UCSD-AML1 (cell line): Measurements from ENCODE around the gene FRG2C.
"Not testable (repeated sequence)": the region's sequence is repeated elsewhere in the genome, so short reads cannot be mapped to it uniquely, and the experiment has no call there.

Experiments
- DNase-seq: peaks from one replicate; lab custom pipeline; 2025; ENCODE audit not compliant: unreplicated experiment; lab: John Stamatoyannopoulos, UW

Gene FRG2C

DNA sequence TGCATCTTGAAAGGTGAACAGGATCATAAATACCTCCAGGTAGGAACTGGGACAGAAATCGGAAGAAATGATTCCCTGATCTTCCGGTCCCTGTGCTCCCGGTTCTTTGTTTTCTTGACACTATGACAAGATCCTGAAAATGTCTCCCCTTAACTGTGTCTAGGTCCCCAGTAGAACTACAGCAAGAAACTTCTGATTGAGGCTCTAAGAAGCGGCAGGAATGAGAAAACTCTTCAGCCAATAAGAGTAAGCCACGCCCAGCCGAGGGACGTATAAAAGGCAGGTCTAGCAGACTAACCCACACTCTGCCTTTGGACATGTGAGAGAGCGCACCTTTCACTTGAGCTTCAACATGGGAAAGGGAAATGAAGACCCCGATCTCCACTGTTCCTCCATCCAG, at the start of gene FRG2C:
TSS of gene FRG2C (plus strand) at position 301 of the 400 bp plus-strand sequence. CDS start at position 353, 52 bp downstream.
- not testable (repeated sequence) for DNase-seq

DNA sequence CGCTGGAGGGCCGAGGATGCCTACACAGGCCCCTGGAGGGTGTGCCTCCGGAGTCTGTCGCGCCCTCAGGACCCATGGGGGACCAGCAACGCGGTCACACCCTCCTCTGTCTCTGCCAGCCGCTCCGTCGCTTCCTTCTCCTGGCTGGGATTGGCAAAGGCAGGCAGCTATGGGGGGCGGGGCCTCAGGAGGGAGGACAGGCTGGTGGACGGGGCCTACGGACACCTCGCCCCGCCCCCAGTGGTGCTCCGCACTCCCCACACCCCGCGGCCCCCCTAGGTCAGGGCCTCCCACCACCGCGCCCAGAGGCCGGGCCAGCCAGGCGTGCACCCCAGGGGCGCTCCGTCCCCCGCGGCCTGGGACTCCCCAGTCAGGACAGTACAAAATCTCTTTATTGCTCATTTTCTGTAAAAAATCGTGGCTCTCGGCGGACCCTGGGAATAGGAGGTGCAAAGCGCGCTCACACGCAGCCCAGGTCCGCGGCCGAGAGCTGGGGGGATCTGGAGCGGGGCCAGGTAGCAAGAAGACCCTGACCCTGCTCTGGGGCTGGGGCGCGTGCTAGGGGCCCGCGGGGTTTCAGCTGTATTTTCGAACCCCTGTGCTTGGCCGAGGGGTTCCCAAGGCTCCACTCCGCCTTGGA, 45.3 kb upstream of the FRG2C start:
- not testable (repeated sequence) for DNase-seq

DNA sequence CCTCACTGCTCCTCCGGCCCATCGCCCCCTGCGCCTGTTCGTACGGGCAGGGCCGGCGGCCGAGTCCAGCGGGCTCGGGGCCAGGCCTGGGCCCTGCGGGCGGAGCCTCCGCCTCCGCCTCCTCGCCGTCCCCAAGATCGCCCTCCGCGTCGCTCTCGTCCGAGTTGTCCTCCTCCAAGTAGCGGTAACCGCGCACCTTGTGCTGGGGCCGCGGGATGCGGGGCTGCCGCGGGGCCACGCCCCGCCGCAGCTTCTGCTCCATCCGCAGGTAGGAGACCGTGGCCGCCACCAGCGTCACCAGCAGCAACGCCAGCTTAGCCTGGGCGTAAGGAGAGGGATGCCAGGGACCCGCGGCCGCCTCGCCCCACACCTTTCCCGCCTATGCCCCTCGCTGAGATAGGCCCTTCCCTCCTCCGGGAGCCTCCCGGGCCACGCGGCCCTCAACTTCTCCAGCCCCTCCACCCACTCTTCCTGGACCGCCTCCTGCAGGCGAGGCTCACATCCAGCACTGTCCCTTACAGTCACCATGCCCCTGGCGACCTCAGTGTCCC, 44.6 kb upstream of the FRG2C start:
- DNase-seq, result not testable (repeated sequence)

DNA sequence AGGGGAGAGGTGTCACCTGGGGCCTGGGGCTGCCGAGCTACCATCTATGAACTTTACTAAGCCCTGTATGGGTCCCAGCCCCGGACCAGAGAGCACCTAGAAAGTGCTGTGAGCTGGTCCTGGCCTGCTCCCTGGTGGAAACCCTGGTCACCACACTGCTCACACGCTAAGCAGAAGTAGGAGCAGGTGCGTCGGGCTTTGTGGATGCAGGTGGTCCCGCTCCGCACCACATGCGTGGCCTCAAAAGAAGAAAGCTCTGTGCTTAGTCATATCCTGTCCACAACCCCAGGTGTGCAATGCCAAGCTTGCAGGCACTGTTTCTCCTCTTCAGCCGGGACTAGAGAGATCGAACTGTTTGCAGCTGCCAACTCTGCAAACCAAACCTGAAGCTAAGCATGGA, 42.4 kb upstream of the FRG2C start:
- not testable (repeated sequence) for DNase-seq

DNA sequence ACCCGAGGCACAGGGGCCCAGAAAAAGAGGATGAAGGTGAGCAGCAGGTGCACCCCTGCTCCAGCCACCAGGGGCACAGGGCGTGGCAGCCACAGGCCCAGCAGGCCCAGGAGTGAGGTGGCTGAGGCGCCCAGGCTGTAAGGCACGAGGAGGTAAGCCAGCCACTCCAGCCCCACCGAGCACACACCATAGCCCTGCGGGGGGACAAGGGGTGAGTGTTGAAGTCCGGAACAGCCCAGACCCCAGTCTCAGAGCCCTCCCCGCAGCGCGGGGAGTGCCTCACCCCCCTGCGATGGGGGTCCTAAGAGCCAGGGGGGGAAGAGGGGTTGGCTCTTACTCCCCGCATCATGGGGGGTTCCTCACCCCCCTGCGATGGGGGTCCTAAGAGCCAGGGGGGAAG, 40.5 kb upstream of the FRG2C start:
- DNase-seq, result not testable (repeated sequence)

DNA sequence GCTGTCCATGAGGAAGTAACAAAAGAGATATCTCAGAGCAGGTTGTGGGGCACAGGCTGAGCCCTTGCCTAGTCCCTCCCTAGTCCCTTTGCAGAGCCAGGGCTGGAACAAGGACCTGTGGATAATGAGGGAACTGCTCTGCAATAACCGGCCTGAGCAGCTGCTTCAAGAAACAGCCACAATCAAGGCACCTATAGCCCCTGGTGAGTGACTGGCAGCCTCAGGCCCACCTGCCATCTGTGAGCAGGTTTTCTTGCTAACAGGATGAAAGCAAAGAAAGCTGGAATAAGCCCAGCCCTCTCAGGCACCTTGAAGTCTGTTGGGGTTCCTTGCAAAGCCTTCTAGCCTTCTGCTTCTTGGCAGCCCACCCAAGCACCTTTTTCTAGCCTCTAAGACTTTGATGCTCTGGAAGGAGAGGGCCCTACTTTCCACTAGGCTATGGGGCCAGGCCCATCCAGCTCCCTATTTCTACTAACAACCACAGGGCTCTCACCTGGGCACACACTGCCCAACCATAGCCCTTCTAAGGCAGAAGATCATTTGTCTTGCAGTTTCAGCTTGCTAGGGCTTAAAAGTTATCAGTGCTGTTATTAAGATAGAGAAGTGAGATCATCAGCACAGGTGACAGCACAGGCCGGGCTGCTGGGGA, 33.1 kb upstream of the FRG2C start:
- DNase-seq, result not testable (repeated sequence)

DNA sequence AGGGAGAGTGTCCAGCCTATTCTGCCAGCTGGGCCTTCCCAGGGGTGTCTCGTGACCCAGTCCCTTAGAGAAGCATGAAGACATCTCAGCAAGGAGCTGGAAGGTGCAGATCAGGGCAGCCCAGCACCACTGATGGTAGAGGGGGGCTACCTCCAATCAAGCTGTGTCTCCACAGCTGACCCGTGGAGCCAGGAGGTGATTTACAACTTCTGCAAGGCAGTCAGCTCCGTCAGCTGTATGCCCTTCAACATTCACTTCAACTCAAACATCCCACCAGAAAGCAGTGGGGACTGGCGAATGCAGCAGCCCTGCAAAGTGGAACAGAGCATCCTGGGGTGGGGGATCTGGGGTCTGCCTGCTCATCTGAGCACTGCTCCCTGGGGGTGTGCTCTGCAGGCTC, 32.6 kb upstream of the FRG2C start:
- DNase-seq, result no peak

DNA sequence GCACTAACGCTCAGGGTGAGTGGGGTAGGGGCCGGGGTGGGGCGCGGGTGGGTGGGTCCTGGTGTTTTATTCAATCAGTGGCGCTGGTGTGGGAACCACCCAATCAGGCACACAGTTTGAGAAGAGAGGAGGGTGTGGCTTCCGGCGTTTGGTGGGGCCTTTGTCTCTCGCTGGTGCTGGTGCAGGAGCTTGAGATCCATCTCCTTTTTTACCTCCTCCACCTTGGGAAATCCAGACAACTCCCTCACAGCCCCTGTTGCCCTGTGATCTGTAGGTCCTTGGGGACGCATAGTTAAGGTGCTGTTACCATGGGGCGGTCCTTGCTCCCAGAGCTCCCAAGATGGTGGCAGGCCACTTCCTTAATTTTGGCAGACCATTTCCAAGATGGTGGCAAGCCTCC, 25.2 kb upstream of the FRG2C start:
- DNase-seq, result not testable (repeated sequence)

DNA sequence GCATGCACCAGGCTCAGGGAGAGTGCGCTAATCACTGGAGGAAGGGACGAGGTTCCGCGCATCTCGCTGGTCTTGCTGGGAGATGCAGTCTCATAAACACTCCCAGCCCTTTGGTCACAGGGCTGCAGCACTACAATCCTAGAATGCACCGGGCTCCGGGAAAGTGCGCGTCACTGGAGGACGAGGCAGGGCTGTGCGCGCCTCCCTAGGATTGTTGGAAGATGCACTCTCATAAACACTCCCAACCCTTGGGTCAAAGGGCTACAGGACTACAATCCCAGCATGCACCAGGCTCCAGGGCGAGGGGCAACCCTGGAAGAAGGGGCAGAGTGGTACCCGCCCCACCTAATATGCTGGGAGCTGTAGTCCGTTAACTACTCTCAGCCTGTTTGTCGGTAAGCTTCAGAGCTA, 23.0 kb upstream of the FRG2C start:
- not testable (repeated sequence) for DNase-seq

DNA sequence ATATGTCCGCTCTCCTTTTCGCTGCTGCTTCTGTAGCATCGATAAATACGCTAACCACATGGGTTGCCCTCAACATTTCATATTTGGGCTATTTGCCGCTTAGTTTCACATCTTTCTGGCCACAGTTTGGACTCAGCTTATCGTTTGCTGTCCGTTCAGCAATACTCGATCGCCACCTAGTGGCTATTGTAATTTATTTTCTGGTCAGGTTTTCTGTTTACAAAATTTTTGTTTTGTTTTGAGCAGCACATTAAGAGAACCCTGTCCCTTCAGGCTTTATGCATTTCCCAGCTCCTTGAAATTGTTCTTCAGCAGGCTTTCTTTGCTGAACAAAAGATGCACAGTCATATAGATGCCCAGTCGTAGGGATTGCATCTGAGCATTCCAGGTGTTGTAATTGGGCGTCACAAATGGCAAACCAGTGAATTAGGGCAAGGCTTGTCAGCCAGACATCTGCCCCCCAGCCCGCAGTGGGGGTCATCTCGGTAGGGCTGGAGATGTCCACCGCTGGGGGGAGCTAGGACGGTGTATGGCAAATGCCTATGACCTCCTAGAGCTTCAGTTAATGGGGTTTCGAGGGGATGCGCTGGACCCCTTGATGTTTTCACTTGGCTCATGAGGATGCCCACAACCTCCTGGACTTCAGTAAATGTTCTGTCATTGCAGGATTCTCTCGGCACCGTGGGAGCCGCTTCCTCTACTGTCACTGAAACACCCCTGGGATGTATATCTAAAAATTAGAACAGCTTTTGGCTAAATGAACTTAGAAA, 20.9 kb upstream of the FRG2C start:
- DNase-seq, result not testable (repeated sequence)

DNA sequence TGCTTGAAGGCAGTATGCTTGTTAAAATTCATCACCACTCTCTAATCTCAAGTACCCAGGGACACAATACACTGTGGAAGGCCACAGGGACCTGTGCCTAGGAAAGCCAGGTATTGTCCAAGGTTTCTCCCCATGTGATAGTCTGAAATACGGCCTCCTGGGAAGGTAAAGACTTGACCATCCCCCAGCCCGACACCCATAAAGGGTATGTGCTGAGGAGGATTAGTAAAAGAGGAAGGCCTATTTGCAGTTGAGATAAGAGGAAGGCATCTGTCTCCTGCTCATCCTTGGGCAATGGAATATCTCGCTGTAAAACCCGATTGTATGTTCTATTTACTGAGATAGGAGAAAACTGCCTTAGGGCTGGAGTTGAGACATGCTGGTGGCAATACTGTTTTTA, 18.6 kb upstream of the FRG2C start:
- not testable (repeated sequence) for DNase-seq

DNA sequence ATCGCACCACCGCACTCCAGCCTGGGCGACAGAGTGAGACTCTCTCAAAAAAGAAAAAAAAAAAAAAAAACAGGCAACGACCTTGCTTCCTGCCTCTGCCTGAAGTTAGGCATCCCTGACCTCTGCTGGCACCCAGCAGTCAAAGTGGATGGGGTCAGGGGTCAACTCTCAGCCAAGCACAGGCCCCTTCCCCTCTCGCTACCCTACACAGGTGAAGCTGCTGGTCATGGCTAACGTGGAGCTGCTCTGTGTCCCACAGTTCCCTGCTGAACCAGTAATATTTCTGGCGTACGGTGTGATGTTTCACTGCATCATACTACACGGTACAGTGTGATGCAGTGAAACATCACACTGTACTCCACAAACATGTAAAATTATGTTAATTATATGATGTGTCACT, 13.9 kb upstream of the FRG2C start:
- no peak for DNase-seq

DNA sequence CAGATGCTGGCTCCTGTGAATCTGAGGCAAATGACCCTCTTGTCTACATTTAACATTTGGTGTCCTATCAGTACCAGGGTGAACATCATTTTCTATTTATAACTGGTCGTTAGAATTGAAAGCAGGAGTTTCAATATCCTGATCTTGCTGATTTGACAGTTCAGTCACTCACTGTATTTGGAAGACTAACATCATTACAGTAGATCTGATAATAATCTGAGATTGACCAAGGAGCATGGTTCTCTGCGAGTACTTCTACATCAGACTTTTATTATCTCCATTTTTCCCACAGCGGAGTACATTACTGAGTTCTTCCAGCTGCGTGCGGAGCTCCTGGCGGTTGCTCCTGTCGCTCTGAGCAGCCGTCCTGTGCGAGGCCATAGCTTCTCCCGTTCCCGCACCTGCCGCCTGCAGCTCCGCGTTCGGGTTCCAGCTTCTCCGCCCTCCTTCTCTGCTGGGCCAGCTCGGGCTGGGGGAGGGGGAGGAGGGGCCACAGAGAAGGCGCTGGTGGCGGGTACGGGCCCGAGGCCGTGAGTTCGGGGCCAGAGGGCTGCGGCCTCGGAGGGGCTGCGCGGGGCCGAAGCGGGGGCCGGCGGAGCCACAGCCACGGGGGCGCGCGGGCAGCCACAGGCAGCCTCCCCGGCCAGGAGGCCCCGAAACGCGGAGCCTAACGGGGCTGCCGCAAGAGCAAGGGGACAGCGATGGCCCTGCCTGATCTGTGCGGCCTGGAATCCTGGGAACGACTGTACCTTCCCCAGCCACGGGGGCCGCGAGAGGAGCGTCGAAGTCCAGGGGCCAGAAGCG, 8.8 kb upstream of the FRG2C start:
- DNase-seq, result not testable (repeated sequence)

DNA sequence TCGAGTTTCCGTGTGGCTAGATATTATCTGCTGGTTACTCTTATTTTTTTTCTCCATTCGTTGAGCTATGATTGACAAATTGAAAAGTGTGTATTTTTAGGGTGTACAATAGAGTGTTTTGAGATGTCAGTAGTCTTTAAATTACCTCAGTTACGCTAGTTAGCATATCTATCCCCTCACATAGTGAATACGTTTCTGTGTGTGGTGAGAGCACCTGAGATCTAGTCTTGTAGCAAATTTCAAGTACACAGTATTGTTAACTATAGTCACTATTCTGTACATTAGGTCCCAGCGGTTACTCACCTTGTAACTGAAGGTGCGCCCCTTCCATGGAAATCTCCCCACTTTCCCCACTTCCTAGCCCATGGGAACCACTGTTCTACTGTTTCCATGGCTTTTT, 8.2 kb upstream of the FRG2C start:
- DNase-seq, result not testable (repeated sequence)

DNA sequence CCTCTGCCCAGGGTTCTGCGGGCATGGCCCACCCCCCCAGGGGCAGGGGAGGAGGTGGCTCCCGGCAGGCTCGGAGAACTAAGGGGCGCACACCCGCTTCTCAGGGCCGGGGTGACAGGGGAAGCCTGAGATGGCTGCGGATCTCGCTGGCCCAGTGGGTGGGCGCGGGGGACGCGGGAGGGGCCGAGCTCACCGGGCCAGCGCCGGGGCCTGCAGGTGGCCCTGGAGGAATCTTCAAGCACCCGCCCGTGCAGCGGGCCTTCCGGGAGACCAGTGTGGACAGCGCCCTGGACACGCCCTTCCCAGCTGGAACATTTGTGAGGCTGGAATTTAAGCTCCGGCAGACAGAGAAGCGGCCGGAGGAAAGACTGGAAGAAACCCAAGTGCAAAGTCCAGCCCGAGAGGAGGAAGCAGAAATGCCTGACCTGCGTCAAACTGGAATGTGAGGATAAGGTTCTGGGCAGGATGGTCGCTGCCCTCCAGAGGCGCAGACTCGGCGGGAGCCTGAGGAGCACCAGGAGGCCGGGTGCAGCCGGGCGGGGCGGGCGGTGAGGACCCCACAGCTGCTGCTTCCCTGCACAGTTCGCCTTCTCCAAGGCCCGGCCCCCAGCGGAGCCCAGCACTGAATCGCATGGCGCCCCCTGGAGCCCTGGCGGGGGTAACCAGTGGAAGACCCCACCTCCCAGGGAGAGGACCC, 5.6 kb upstream of the FRG2C start:
- DNase-seq, result not testable (repeated sequence)

DNA sequence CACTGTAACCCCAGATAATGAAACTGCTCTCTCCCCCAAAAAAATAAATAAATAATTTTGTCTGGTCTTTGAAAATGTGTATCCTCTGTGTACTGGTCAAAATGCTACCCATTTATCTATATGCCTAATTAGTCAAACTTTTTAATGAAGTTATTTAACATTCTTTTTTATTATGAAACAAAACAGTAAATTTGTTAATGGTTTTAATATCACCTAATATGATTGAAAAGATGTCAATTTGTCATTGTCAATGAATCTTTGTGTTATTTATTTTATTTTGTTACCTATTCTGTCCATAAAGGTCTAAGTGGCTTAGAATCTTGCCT, 5.1 kb upstream of the FRG2C start:
- DNase-seq, result not testable (repeated sequence)

DNA sequence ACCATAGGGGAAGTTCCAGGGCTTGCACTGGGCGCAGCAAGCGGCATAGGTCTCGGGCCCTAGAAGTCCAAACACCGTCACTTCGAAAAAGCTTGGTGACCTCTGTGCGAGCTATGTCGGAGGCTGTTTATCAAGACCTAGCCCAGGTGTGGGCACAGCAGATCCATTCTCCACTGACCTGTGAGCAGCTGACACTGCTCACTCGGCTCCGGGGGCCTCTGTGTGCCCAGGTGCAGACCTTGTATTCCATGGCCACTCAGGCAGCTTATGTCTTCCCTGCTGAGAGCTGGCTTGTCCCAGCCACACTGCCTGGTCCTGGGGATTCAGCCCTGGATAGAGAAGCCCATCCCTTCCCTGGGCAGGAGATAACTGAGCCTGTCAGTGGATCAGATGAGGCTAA, 1.5 kb downstream of the FRG2C start:
- DNase-seq, result not testable (repeated sequence)

DNA sequence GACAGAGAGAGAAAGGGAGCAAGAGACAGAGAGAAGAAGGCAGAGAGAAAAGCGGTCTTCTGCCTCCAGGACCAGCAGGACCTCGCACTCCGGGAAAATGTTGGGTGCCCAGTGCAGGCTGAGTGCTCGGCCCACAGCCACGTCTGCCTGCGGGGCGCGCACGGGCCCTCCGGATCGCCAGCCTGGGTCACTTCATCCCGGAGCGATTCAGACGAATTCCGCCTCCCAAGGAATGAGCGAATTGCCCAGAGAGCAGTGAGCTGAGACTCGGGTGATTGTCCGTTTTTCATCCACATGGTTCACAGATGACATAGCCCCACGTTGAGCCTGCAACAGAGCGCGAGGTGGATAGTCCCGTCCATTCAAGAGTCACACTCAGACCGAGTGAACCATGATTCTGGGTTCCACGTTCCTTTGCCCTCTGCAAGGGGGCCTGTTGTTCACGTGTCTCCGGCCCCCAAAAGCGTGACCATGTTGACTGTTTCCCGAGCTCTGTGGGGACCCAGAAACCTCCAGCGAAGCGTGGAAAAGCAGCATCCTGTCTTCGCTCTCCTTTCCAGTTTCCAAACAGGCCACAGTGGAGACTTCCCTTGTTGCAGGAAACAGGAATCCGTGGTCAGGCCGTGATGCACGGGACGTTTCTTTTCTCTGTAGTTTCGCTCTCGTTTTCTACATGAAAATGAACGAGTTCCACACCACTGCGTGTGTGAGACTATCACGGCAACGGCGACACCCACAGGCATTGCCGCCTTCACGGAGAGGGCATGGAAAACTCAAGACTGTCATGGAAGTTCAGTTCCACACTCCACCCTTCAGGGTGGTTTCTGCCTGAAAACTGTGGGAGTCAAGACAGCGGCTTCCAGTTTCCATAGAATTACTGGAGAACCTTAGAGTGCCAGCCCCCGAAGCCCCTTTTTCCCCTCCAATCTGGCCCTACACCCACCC, 3.9 kb downstream of the FRG2C start:
- not testable (repeated sequence) for DNase-seq

DNA sequence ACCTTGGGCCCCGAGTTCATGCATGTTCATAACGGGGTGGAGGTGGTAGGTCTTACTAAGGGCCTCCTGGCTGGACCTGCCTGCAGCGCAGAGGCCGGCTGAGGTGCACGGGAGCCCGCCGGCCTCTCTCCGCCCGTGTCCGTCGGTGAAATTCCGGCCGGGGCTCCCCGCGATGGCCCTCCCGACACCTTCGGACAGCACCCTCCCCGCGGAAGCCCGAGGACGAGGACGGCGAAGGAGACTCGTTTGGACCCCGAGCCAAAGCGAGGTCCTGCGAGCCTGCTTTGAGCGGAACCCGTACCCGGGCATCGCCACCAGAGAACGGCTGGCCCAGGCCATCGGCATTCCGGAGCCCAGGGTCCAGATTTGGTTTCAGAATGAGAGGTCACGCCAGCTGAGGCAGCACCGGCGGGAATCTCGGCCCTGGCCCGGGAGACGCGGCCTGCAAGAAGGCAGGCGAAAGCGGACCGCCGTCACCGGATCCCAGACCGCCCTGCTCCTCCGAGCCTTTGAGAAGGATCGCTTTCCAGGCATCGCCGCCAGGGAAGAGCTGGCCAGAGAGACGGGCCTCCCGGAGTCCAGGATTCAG, 4.7 kb downstream of the FRG2C start:
- DNase-seq, result not testable (repeated sequence)
